ENCODE results near the gene NAT9.

DNA sequence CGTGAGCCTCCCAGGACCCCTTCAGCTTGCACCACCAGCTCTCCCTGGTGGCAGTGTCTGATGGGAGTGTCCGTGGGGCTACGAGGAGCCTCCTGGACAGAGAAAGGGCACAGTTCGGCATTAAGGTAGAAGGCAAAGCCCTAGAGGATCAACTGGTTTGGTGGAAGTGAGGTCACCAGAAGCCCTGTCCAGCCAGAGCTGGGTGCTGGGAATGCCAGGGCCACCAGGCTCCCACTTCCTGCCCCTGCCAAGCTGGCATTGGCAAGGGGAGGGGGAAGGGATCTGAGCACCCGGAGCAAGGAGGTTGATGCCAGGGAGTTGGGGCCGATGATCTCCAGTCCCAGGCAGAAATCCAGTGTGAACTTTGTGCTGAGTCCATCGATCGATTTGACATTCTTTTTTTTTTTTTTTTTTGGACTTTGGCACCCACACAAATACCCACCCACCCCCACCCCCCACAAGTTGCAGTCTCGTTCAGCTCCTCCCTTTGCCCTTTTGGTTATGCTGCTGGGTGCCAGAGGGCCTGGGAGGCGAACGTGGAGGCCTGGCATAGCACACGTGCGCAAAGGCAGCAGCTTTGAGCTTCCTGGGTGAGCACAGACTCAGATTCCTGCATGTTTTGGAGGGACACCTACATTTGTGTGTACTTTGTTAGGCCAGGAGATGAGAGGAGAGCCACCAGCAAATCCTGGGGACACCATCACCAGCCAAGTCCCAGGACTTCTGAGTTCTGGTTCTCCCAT, 25.6 kb downstream of the NAT9 start:
- TF ChIP-seq TAF1 (IDR thresholded peaks at IDR 0.05; ENCODE audit: borderline replicate concordance, low read depth, low read length) (no peak), POLR2A (IDR thresholded peaks at IDR 0.05; ENCODE audit: low read depth, low read length) (no peak), POLR2AphosphoS5 (IDR thresholded peaks at IDR 0.05; ENCODE audit: low read depth, low read length) (no peak)
